Stimulated activated CD4-positive, alpha-beta T cell treated with anti-CD3 and anti-CD28 coated beads, Interleukin-4, amount 100 ng/mL, for 1 hour (primary cell): Measurements from ENCODE around the gene SPOCK1.
"Not testable (repeated sequence)": the region's sequence is repeated elsewhere in the genome, so short reads cannot be mapped to it uniquely, and the experiment has no call there.

Experiments
- DNase-seq: peaks from one replicate; pipeline ENCODE4 v3.0.0-alpha.2; 2020

The SPOCK1 gene

GRCh38 chr5:137498736-137499505, at the start of gene SPOCK1:
SPOCK1 (minus strand) TSS chr5:137499326.
- peak; percentile 64 for DNase-seq

DNA sequence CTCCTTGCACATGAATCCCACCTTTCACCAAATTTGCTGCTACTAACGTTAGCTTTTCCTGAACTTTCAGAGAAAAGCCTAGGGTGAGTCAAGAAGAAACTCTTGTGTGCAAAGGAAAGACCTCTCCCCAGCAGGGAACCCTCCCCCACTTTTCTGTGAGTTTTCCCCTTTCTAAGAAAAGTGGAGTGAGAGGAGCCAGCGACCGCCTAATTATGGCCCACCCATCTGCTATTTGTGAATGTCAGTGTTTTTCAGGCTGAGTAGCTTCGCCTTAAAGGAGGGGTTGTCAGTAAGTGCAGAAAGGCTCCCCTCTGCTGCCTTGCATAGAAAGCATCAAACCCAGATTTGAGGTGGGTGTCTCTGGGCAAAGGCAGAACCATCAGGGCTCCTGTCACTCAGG, 46.8 kb upstream of the SPOCK1 start:
- DNase-seq: no peak

- DNase-seq: not testable (repeated sequence)
Observed at GRCh38 chr5:137535449-137535848, 36.3 kb upstream of the SPOCK1 start.

GRCh38 chr5:137533963-137534362, 34.8 kb upstream of the SPOCK1 start:
- no peak for DNase-seq

DNA sequence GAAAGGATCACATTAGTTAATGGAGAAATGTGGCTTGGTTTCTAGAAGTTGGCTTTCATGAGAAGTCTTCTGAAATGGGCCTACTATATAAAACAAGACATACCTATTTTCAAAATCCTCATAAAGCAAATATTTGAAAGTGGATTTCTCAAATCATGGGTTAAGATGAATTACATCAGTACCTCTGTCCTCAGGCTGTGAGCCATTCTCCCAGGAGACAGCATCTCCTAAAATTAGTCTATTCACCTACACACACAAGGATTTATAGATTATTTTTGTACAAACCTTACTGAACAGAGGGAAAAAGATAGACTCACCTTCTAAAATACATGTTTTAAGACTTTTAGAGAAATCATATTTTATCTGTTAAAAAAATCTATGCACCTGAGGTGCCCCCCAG, 32.1 kb upstream of the SPOCK1 start:
- DNase-seq: no peak

GRCh38 chr5:137521246-137521645, 22.1 kb upstream of the SPOCK1 start:
- no peak for DNase-seq

- DNase-seq: no peak
Observed at GRCh38 chr5:137516961-137517360, 17.8 kb upstream of the SPOCK1 start.

DNA sequence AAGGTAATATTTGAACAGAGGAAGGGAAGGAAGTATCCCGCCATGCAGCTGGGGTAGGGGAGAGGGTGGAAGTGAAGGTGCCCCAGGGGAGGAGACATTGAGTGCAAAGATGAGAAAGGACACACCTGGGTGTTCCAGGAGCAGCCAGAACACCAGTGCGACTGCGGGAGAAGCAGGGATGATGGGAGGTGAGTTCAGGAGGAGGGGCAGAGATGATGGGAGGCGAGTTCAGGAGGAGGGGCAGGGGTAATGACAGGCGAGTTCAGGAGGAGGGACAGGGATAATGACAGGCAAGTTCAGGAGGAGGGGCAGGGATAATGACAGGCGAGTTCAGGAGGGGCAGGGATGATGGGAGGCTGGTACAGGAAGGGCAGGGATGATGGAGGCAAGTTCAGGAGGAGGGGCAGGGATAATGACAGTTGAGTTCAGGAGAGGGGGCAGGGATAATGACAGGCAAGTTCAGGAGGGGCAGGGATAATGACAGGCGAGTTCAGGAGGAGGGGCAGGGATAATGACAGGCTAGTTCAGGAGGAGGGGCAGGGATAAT, 17.2 kb upstream of the SPOCK1 start:
- no peak for DNase-seq

GRCh38 chr5:137515238-137515637, 16.1 kb upstream of the SPOCK1 start:
- DNase-seq: no peak

DNA sequence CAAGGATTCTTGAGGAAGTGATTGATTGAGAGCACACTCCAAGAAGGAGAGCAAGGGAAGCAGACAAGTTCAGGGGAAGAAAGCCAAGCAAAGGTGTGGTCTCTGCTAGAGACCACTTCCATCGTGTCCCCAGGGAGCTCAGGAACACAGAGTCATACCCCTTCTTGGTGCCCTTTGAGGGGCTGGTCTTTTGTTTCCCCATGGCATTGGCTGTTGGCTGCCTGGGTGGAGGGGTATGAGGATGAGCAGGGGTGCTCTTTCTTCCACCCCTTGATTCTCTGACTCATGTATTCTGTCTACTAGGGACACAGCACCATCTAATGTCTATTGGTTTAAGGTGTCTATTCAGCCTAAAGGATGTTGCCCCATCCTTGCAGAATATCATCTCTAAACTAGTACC, 11.5 kb upstream of the SPOCK1 start:
- no peak for DNase-seq

DNA sequence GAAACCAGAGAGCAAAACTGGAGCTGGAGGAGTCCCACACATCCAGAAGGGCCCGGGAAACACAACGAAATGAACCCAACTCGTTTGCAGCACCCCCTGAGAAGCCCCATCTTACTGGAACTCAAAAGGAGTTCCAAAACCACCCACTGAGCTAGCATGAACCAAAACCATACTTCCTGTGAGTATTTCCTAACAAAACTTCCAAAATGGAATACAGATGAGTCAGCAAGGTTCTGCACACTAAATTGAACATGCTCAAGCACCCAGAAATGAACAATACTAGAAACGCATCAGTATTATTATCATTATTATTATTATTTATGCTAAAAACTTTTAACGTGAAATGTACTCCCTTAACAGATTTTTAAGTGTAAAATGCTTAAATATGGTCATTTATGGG, 8.0 kb upstream of the SPOCK1 start:
- no peak for DNase-seq

DNA sequence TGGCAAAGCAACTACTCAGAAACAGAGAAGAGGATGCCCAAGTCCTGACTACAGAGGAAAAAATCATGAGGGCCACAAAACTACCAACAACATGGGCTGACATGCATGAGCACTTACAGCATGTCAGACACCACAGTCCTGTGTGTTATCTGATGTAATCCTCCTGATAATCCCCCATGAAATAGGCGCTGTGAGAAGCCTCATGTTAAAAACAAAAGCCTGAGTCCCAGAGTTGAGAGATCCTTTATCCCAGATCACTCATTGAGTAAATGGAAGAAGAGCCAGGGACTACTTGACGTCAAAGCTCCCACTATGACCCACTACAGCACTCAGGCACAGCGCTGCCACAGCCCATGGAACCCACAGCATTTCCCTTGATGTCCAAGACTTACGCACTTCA, 7.2 kb upstream of the SPOCK1 start:
- no peak for DNase-seq

DNA sequence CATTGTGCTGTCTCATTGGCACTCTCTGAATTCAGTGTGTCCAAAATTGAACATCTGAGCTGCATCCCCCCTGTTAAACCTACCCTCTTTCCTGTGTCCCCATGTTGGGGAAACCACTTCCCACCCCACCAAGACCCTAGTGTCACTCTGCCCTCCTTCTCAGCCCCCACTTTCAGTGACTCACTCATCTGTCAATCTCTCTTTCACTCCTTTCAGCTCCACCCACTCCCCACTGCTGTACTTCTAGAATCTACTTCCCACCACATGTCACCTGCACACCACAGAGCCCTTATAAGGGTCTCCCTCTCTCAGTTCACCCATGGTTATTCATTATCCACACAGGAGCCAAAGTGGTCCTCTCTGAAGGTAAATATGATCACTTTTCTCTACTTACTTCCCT, 5.8 kb upstream of the SPOCK1 start:
- DNase-seq: no peak

DNA sequence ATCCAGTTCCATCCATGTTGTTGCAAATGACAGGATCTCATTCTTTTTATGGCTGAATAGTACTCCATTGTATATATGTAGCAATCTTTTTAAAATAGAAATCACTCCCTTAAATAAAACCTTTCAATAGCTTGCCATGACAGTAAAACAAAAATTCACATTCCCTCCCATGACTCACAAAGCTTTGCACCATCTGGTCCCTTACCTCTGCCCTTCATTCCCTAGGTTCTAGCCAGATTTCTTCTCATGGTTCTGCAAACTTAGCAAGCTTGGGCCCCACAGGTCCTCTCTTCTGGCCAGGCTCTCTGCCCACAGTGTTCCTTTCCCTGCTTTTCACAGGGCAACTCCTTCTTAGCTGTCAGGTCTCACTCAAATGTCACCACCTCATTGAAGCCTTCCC, 4.3 kb upstream of the SPOCK1 start:
- no peak for DNase-seq

DNA sequence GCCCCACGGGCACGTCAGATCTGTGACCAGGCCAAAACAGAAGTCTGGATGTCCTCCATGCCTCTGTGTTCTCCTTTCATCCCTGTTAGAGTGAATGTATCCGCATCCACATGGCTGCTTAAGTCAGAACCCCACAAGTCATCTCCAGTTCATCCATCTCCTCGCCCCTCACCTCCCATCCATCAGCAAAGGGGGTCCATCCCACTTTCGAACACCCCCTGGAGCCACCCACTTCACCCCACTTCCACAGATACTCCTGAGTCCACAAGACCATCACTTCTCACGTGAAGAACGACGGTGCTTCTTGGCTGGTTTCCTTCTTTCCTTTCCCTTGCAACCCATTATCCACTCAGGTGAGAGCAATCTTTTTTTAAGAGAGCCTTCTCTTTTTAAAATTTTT, 3.5 kb upstream of the SPOCK1 start:
- no peak for DNase-seq

DNA sequence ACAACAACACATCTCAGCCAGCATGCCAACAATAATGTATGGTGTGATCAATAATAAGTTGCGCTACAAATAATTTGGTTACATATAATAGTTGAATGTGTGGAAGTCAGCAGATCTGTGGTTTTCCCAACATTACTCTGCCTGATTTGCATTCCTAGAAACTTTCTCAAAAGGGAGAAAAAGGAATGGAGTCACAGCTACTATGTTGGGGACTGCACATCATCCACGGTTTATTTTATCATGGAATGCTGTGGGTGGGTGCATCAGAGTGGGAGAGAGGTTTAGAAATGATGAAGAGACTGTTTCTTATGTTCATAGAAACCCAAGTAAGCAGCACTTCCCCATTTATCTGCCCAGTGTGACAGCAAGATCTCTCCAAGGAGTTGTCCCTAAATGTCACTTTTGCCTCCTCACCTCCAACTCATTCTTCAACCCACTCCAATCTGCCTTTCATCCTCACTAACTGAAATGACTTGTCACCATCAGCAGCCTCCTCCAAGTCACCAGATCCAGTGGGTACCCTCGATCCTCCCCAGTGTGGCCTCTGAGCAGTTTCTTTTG, 2.8 kb upstream of the SPOCK1 start:
- DNase-seq: no peak

DNA sequence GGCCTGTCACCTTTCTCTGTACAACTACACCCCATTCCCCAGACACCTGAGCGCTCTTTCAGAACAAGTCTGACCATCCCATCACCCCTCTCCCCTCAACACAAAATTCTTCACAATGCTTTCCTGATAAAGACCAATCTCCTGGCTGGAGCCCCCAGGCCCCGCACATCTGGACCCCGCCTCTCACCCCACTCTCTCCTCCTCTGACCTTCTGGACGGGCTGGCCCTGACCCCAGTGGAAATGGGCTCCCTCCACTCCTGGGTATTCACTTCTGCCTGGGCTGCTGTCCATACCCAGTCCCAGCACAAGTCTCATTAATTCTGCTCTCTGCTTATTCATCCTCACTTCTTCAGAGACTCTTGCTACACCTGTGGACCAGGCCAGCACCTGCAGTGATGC, 2.1 kb upstream of the SPOCK1 start:
- DNase-seq: no peak

- DNase-seq: no peak
Observed at GRCh38 chr5:137500615-137501225, 1.6 kb upstream of the SPOCK1 start.

DNA sequence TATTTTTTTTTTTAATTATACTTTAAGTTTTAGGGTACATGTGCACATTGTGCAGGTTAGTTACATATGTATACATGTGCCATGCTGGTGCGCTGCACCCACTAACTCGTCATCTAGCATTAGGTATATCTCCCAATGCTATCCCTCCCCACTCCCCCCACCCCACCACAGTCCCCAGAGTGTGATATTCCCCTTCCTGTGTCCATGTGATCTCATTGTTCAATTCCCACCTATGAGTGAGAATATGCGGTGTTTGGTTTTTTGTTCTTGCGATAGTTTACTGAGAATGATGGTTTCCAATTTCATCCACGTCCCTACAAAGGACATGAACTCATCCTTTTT, 351 bp upstream of the SPOCK1 start:
- DNase-seq: not testable (repeated sequence)

GRCh38 chr5:137498301-137498735, 808 bp downstream of the SPOCK1 start:
- no peak for DNase-seq

DNA sequence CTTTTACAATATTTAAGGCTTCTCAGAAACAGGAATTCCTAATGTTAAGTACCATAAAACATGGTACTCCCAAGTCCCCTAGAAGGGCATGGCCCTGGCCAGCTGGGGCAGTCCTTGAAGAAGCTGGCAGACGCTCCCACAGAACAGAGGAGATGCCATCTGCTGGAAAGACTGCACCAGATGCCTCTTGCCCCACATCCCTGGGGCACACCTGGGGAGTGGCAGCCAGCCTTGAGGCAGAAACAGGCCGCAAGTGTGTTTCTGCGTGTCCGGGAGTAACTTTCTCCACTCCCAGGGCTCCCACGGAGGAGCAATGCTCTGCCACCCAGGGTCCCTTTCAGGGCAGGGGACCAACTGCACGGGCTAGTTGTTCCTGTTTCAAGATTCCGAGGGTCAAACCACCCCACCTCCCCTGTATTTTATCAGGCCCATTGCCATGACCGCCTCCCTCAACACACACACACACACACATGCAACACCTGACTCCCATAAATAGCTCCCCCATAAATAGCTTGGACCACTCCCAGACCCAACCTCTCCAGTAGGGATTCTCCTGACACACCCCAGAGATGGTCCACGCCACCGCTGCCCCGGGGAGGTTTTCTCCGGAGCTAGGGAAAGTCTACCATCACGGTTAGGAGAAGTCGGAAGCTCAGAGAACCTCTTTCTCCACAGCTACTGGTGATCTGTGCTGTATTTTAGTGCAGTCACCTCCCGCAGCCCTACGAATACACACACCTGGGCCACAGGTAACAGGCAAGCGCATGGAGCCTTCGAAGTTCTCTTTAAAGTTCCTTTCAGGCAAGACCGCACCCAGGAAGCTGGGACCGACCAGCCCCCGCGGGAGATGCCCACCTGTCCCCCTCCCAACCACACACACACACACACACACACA, 1.5 kb downstream of the SPOCK1 start:
- DNase-seq: no peak

DNA sequence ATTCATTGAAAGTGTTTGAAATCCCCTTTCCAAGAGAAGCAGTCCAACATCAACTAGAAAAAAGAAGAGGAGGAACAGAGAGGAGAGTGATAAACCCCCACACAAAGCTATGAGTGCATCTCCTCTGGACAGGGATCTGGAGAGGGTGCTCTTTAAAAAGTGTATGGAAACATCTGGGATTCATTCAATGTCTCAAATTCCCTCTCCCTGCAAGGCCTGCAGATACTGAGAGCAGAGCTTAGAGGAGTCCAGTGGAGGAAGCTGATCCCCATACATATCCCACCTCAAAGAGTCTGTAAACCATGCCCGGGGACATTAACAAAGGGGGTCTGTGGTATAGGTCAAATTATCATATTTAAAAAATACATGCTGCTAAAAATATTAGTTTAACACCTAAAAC, 2.2 kb downstream of the SPOCK1 start:
- DNase-seq: no peak

- no peak for DNase-seq
Observed at GRCh38 chr5:137492331-137492730, 6.8 kb downstream of the SPOCK1 start.
